GM18508 (cell line): Measurements from ENCODE around the gene SFTA2.
A peak's percentile ranks its signal among the peaks of the same experiment; 100 is the strongest.
"Not testable (repeated sequence)": the region's sequence is repeated elsewhere in the genome, so short reads cannot be mapped to it uniquely, and the experiment has no call there.

Source experiments
- ATAC-seq: cut with Tn5 transposase; IDR thresholded peaks from one replicate; pipeline ENCODE4 v1.9.1; 2021; ENCODE audit warnings: moderate number of reproducible peaks; ENCODE audit not compliant: insufficient read depth, unreplicated experiment

SFTA2 gene

GRCh38 chr6:30914076-30914853 lies 17.7 kb downstream of the SFTA2 start, which contains the start of gene VARS2:
Gene VARS2 (plus strand): TSS chr6:30914238. CDS start chr6:30914837, 599 bp downstream.
- ATAC-seq = peak; percentile 40

DNA sequence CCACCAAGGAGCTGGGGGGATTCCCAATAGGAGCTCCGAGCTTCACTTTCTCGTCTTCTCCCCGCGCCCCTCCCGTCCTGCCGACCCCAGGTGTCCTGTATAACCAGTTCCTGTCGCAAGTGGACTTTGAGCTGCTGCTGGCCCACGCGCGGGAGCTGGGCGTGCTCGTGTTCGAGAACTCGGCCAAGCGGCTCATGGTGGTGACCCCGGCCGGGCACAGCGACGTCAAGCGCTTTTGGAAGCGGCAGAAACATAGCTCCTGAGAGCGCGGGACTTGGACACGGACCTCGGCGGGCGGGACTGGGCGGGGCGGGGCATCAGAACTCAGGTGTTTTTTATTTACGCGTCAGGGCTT lies 18.3 kb downstream of the SFTA2 start:
- ATAC-seq = no peak

DNA sequence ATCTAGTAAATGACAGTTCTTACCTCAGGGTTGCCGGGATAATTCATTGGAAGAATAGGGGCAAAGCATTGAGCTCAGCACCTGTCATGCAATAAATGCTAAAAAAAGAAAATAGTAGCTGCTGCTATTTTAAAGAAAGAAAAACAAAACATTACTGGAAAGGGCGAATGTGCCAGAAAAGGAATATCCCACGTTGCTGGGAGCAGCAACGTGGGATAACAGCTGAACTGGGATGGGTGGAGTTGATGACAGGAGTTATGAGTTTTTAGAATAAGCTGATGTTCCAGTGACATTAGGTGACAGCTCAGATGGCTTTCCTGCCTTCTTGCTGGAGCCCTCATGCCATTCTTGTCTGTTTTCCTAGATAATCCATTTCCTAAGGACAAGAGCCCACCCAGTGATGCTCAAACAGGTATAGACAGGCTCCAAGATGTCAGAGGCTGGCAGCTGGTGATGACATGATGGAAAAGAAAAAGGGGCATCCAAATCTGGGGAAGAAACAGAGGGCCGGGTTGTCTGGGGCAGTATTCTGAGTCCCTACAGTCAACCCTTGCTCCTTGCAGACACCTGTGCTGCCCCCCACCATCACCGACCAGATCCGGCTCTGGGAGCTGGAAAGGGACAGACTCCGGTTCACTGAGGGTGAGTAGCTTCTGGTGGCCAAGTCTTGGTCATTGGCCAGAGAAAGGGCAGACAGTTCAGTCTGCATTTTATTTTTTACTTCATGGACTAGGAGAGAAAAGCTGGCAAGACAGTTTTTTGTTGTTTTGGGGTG lies 19.0 kb downstream of the SFTA2 start:
- ATAC-seq = no peak

DNA sequence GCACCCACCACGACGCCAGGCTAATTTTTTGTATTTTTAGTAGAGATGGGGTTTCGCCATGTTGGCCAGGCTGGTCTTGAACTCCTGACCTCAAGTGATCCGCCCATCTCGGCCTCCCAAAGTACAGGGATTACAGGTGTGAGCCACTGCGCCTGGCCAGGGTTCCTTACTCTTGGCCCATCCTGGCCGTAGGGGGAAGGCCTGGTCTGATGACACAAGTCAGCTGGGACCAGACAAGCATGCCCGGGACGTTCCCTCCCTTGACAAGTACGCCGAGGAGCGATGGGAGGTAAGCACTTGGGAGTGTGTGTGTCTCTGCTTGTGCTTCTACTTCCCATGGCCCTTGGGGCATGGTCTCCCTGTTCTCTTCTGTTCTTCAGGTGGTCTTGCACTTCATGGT lies 21.5 kb downstream of the SFTA2 start:
- ATAC-seq = not testable (repeated sequence)

DNA sequence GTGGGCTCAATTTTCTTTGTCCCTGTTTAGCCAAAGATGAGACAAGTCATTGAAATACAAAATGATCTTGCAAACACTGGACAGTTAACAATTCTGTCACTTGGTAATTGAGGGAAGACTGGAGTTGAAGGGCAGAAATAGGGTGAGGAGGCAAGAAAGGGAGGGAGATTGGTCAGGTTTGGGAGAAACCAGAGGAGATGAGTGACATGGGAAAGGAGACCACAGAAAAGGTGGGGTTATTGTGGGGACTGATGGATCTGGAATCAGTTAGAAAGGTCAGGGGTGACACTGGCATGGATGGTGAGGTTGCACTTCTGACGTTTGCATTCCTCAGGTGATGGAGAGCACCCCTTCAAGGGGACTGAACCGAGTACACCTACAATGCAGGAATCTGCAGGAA lies 23.3 kb downstream of the SFTA2 start:
- ATAC-seq = no peak

DNA sequence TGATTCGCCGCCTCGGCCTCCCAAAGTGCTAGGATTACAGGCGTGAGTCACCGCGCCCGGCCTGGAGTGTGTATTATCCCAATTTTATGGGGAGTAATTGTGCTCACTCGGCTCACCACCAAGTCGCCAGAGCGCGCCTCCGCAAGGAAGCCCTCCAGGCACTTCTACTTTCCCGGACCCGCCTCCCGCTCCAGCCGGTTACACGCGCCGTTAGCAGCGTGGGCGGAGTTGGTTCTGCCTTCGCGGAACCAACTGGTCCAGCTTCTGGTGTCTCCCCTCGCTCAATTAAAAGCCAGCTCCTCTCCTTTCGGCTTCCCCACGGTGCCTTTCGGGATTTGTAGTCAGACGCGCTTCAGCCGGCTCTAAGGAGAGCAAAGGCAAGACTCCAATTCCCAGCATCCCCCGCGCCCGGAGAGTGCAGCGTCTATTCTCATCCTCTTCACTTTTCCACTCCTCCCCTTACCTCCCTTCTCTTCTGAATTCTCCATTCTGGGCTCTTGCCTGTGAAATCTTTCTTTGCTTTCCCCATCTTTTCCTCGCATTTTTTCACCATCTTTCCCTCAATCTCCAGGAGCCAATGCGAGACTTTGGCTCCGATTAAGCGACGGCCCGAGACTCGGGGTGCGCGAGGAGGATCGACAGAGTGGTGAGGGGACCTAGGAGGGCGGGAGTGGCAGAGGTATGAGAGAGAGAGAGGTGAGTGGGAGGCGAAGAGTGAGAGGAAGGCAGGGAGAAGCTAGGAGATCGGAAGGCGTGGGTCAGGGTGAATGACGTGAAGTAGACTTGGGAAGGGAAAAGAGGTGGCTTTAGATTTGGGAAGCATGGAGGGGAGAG lies 24.0 kb downstream of the SFTA2 start, which contains the start of gene GTF2H4:
GTF2H4 (plus strand) TSS at position 450 of the 834 bp plus-strand sequence.
- ATAC-seq = no peak

DNA sequence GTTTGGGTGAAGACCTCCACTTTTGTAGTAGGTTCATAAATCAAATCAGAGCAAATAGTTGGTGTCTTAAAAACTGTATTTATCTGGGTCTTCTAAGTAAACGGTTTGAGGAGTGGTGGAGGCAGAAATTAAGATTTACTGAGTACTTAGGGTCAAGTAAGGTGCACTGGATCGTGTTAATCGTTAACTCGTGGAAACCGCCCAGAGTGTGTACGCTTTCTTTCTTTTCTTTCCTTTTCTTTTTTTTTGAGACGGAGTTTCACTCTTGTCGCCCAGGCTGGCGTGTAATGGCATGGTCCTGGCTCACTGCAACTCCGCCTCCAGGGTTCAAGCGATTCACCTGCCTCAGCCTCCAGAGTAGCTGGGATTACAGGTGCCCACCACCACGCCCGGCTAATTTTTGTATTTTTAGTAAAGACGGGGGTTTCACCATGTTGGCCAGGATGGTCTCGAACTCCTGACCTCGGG lies 24.6 kb downstream of the SFTA2 start:
- not testable (repeated sequence) for ATAC-seq

- ATAC-seq = no peak
Measured at GRCh38 chr6:30903236-30903635, 28.7 kb downstream of the SFTA2 start.

DNA sequence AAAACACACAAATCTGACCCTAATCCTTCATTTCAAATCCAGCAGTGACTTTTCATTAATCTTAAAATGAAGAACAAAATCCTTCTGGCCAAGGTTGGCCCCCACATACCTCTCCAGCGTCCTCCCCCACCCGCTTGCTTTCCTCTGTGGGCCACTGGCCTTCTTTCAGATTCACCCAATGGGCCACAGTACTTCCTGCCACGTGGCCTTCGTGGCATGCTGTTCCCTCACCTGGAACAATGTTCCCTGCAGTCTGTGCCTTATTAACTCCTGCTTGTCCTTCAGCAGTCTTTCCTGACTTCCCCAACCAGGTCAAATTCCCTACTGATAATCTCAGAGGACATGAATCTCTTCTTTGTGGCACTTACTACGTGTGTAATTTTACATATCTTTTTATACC lies 29.3 kb downstream of the SFTA2 start:
- no peak for ATAC-seq

DNA sequence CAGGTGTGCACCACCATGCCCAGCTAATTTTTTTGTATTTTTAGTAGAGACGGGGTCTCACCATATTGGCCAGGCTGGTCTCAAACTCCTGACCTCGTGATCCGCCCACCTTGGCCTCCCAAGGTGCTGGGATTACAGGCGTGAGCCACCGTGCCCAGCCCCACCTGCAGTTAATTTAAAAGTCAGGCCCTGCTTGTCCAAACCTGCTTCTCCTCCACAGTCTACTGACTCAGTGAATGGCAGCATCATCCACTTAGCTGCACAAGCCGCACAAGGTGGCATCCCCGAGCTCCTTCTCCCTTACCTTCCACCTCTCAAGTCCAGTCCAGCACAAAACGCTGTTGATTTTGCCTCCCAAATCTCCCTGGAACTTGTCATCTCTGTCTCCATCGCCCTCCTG lies 29.8 kb downstream of the SFTA2 start:
- ATAC-seq = not testable (repeated sequence)

- no peak for ATAC-seq
Measured at GRCh38 chr6:30901436-30901835, 30.5 kb downstream of the SFTA2 start.

DNA sequence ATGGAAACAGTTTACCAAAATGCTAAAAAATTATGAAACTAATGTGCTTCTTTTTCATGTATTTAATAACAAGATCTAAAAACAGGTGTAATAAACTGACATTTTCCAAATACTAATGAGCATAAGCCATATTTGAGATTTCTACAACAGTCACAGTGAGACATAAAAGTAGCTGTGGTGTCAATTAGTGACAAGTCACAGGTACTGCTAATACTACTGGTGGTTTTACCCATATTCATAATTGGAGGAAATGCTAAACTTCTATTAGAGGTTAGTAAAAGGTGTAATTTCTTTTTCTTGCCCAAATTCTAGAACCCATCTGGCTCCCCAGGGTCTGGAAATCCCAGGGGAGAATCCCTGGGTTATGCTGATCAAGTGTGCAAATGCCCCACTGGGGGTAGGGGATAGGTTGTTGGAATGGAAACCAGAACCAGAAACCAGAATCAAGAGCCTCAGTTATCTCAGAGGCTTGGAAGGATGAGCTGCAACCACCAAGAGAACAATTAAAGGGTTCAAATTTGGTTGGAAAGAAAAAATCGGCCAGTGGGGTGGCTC lies 31.0 kb downstream of the SFTA2 start:
- no peak for ATAC-seq

DNA sequence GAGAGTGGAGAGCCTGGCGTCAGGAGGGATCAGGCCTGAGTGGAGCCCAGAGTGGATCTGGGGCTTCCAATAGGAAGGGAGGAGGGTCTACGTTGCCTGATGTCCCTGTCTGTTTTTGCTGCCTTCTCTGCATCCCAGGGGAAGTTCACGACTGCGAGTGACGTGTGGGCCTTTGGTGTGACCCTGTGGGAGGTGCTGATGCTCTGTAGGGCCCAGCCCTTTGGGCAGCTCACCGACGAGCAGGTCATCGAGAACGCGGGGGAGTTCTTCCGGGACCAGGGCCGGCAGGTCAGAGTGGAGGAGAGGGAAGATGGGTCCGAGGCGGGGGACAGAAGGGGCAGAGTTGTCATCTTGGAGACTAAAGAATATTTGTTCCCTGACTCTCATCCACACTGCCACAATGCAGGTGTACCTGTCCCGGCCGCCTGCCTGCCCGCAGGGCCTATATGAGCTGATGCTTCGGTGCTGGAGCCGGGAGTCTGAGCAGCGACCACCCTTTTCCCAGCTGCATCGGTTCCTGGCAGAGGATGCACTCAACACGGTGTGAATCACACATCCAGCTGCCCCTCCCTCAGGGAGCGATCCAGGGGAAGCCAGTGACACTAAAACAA lies 33.1 kb downstream of the SFTA2 start:
- no peak for ATAC-seq

DNA sequence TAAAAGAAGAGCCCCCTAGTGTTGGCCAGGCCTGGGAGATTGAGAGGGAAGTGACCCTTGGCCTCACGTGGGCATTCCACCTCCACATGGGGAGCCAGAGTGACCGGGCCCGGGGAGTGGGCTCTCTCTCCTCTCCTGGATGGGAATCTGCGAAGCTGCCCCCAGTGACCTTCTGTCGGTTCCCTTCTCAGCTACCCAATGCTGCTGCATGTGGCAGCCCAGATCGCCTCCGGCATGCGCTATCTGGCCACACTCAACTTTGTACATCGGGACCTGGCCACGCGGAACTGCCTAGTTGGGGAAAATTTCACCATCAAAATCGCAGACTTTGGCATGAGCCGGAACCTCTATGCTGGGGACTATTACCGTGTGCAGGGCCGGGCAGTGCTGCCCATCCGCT lies 34.1 kb downstream of the SFTA2 start:
- ATAC-seq = no peak

DNA sequence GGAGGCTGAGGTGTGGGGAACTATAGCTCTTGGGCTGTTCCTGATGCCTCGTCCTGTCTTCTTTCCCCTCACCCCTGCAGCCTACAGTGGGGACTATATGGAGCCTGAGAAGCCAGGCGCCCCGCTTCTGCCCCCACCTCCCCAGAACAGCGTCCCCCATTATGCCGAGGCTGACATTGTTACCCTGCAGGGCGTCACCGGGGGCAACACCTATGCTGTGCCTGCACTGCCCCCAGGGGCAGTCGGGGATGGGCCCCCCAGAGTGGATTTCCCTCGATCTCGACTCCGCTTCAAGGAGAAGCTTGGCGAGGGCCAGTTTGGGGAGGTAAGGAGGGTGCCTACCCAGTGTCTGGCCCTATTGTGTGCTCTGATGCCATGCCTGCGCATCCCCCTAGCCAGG lies 35.4 kb downstream of the SFTA2 start:
- ATAC-seq = no peak

- ATAC-seq = no peak
Measured at GRCh38 chr6:30895343-30895742, 36.6 kb downstream of the SFTA2 start.

DNA sequence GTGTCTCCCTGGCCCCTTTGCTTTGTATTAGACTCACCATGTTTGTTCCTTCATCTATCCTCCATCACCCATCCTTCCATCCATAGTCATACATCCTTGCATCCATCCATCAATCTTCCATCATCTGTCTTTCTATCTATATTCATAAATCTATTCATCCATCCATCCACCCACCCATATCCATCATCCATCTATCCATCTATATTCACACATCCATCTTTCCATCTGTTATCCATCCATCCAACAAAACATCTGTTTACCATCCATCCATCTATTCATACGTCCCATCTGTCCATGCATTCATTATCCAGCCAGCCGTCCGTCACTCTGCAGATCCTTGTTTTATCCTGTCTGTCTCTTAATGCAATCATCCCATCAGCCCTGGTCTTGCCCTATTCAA lies 37.0 kb downstream of the SFTA2 start:
- no peak for ATAC-seq

GRCh38 chr6:30894381-30894780 lies 37.6 kb downstream of the SFTA2 start:
- no peak for ATAC-seq

DNA sequence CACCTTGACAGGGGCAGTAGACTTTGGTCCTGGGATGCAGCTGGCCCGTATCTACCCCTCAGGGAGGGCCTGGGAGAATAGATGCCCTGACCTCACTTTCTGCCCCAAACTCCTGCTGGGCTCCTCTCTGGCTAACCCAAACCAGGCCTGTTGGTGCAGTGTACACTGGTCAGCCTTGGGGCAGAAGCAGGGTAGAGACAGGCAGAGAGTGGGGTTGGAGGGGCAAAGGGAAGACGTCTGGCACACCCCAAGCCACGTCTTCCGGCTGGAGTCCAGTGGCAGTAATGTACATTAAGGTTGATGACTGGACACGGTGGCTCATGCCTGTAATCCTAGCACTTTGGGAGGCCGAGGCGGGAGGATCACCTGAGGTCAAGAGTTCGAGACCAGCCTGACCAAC lies 38.3 kb downstream of the SFTA2 start:
- ATAC-seq = no peak

DNA sequence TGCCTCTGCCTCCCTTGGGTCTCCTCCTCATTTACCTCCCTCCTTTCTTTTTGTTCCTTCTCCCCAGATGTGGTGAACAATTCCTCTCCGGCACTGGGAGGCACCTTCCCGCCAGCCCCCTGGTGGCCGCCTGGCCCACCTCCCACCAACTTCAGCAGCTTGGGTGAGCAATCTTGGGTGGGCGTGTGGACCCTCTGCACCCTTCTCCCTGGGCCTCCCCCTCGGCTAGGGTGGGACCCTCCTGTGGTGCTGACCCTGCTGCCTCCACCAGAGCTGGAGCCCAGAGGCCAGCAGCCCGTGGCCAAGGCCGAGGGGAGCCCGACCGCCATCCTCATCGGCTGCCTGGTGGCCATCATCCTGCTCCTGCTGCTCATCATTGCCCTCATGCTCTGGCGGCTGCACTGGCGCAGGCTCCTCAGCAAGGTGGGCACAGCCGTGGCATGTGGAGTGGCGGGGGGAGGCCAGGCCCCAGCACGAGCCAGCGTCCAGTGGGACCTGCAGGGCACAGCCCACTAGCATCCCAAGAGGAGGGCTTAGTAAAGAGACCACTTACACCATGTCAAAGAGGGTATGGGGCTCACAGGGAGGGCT lies 38.9 kb downstream of the SFTA2 start:
- no peak for ATAC-seq
